Fibroblast of skin of right quadriceps (primary cell): ENCODE results near the gene SOCS3.
A peak's percentile ranks its signal among the peaks of the same experiment; 100 is the strongest.

ENCODE experiments used
- DNase-seq: peaks from one replicate; pipeline ENCODE4 v3.0.0-alpha.2; 2013

SOCS3 gene, protein sequence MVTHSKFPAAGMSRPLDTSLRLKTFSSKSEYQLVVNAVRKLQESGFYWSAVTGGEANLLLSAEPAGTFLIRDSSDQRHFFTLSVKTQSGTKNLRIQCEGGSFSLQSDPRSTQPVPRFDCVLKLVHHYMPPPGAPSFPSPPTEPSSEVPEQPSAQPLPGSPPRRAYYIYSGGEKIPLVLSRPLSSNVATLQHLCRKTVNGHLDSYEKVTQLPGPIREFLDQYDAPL

DNA sequence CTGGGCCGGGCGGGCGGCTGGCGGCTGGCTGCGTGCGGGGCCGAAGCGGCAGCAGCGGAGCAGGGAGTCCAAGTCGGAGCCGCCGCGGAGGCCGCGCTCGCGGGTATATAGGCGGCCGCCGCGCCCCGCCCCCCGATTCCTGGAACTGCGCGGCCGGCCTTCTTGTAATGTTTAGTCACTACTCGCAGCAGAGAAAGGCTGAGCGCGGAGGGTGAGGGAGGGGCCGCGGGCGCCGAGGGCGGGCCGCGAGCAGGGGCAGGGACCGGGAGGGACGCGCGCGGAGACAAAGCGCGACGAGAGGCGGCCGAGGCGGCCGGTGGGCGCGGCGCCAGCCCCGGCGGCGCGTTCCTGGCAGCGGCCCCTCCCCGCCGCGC is at the start of gene SOCS3:
Gene SOCS3 (minus strand): TSS at position 81 of the 374 bp plus-strand sequence. CDS start 982 bp downstream, outside the sequence.
- peak; percentile 99 for DNase-seq

DNA sequence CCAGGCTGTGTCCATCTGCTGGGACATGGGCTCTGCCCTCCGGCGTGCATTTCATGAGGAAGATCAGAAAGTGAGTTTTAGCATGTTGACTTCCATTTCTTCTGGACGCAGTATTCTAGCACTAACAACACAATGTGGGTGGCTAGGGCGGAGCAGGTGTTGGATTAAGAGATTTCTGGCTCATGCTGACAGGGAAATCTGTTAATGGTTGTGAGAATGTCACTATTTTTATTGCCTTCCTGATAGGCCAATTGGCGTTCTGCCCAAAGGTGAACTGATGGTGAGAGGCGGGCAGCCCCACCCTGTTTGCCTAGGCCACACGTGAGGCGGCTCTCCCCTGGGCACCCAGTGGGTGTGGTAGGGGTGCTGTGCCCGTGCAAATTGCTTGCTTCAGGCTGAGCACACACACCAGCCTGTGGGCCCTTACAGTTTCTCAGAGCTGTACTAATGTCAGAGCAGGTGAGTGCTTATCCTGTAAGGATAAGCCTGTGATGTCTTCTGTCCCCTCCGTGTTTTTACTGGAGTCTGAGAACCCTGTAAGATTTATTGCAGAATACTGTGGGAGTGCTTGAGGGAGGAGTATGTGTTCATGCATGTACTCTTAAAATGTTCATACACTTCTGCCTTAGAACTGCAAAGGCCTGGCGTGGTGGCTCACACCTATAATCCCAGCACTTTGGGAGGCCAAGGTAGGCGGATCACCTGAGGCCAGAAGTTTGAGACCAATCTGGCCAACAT is 49.5 kb upstream of the SOCS3 start:
- no peak for DNase-seq

DNA sequence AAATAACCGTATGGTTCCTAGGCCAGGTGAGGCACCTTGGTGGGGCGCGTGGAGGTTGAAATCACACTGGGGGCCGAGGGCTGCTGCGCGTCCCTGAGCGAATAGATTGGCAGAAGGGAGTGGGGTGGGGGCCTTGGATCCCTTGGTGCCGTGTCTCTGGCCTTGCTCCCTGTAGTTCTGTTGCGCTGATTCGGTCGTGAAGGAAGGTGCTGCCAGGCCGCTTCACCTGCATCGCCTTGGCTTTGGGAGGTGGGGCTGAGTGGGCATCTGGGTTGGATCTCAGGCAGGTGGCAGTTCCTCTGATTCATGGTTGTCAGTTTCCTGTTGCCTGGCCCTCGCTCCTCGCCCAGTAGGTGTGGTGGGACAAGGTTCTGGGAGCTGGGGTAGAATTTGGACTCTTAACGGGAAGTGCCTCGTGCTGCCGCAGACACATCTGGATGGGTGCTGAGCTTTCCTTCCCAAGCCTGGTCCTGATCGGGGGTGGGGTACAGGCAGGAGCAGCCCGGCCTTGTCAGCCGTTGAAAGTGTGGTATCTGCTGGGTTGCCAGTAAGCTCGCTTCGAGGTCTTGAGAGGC is 48.7 kb upstream of the SOCS3 start:
- DNase-seq: no peak

DNA sequence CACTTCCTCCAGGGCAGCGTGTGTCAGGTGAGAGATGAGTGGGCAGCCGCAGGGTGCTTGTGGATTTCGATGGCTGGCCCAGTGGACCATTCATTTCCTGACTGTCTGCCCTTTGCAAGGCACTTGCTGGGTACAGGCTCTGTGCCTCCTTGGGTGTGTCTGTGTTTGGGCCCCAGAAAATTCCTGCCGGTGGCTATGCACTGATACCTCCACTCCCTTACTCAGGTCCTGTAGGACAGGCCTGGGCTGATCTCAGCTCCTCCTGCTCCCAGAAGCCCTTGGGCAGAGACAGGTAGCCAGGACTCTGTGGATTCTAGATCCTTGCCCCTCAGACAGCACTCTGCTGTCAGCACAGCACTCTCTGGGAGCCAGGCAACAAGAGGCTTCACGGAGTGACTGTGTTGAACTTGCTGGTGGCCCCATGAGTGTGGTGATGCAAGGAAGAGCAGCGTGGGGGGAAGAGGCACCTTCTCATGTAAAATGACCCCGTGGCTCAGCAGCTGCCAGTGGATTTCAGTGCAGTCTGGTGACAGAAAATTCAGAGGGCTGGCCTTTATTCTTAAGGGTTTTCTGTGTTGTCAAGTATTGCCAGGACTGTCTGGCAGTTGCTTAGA is 47.6 kb upstream of the SOCS3 start:
- DNase-seq: no peak

DNA sequence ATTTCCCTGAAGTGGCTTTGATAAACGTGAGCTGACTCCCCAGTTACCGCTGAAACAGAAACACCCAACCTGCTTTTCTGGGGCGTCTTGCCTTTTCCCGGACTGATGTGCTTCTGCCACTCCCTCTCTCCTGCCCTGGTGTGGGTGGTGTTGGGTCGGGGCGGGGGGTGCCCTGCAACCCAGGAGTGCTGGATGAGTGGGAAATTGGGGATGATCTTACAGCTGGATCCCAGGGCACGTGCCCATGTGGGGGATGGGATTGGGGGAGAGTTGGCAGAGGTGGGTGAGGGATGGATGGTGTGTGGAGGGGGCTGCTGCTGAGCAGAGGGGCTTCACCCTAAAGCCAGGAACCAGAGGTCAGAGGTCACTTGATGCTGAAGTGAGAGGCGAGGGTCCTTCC is 47.0 kb upstream of the SOCS3 start:
- DNase-seq: no peak

DNA sequence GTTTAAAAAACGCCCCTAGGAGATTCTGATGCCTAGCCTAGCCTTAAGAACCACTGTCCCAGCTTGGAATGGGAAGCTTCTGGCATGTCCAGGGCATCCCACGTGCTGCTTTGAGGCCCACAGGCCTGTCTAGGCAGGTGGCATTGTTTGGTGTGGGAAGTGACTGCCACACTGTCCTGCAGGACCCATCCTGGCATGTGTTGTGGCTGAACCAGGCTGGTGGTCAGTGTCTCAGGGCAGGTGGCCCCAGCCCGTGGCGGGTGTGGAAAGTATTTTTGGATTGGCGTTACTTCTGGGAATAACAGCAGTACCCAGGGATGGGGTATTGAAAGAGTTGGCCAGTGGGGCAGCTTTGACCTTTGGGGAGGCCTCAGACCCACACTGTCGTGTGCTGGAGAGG is 46.5 kb upstream of the SOCS3 start:
- DNase-seq: no peak

DNA sequence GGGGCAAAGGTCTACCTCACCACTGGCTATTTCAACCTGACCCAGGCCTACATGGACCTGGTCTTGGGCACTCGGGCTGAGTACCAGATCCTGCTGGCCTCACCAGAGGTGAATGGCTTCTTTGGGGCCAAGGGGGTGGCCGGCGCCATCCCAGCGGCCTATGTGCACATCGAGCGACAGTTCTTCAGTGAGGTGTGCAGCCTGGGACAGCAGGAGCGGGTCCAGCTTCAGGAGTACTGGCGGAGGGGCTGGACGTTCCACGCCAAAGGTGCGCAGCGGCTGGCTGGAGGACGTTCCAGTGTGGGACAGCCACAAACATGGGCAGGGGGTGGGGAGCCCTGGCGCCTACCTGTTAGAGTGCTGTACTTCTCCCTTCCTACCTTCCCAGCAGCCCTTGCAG is 43.9 kb upstream of the SOCS3 start:
- DNase-seq: no peak

DNA sequence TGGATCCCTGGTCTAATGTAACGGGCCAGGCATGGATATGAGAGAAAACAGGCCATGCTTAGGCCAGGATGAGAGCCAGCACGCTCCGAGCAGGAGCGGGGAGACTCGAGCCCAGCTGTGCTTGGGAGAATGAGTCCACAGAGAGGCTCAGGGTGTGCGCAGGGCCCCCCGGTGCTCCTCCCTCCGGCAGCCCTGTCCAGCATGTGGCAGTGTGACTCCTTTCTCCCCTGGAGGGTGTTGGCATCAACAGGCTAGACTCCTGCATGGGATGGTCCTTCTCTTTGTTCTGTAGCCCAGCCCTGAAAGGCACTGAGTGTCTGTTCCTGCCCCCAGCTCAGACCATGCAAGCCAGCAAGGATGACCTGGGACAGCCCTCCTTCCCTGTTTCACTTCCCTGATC is 42.0 kb upstream of the SOCS3 start:
- DNase-seq: no peak

DNA sequence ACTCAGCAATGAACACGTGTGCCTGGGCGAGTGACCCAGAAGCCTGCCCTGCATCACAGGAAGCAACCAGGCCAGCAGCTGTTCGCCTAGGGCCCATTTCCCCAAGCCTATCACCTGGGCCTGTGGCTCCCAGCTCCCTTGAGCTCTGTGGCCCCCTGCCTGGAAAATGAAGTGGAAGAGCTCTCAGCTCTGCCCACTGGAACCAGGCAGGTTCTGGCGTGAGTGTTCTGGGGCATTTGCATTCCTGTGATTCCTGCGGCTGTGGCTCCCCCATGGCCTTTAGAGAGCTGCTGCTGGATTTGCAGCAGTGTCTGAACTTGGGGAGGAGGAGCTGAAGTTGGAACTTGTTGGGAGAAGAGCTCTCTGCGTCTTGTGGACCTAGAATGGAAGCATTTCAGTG is 41.4 kb upstream of the SOCS3 start:
- no peak for DNase-seq

DNA sequence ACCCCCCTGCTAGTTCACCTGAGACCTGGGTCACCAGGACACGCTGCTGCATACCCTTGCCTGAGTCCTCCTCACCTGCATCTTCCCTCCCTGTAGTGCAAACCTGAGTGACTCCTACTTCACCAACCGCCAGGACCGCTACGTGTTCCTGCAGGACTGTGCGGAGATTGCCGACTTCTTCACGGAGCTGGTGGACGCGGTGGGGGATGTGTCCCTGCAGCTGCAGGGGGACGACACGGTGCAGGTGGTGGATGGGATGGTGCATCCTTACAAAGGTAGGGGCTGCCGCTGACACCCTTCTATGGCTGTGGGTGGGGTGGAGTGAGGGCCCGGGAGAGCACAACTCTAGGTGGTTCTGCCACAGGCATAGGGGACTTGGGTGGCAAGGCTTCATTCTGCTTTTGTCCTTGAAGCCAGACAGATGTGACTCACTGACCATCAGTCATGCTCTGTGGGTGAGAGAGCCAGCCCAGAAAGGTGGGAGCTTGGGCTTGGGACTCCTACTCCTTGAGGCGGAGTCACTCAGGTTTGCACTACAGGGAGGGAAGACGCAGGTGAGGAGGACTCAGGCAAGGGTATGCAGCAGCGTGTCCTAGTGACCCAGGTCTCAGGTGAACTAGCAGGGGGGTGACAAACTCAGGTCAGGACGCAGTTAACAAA is 40.8 kb upstream of the SOCS3 start:
- DNase-seq: no peak

DNA sequence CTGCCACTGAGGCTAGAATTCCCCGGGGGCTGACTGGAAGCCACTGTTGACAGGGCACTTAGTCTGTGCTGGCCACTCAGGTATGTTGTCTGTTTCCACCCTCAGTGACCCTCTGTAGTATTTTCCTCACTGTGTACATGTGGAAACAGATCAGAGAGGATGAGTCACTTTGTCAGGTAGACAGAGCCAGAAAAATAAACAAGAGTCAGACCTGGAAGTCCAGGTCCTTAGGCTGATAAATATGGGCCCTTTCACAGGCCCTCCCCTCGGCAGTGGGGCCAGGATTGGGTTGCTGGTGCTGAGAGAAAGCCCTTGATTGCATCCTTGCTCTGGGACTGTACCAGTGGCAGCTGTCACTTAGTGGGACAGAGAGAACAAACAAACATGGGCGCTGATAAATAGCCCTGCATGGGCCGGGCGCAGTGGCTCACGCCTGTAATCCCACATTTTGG is 39.8 kb upstream of the SOCS3 start:
- no peak for DNase-seq

DNA sequence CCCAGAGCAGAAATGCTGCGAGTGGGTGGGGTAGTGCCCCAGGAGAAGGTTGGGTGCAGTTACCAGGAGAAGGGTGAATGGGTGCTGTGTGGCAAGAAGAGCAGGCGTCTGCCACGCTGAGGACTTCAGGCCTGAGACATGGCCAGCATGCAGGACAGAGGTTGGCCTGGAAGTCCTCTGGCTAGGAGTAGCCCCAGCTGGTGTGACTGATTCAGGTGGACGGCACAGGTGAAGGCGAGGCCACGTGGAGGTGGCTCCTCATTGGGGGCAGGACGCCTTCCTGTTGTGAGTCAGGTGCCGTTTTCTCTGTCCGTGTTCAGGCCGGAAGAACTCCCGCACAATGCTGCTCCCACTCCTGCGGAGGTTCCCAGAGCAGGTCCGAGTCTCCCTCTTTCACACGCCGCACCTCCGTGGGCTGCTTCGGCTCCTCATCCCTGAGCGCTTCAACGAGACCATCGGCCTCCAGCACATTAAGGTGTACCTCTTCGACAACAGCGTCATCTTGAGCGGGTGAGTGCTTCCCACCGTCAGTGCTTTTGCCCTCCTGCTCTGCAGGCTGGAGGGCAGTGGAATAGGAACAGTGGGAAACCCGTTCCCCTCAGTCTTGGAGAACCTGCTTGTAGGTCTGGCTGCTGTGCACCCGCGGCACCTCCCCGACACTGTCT is 39.3 kb upstream of the SOCS3 start:
- DNase-seq: no peak

DNA sequence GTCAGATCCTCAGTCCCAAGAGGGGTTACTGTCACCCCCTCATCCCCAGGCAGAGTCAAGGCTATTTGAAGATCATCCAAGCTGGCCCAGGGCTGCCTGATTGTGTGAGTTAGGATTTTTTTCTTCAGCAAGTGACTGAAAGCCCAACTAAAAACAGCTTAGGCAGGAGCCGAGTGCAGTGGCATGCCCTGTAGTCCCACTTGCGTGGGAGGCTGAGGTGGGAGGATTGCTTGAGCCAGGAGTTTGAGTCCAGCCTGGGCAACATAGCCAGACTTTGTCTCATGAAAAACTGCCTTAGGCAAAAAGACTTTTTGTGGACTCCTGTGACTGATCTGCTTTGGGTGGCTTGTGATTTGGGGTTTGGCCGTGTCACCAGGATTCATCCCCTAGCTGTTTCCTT is 38.5 kb upstream of the SOCS3 start:
- DNase-seq: no peak

DNA sequence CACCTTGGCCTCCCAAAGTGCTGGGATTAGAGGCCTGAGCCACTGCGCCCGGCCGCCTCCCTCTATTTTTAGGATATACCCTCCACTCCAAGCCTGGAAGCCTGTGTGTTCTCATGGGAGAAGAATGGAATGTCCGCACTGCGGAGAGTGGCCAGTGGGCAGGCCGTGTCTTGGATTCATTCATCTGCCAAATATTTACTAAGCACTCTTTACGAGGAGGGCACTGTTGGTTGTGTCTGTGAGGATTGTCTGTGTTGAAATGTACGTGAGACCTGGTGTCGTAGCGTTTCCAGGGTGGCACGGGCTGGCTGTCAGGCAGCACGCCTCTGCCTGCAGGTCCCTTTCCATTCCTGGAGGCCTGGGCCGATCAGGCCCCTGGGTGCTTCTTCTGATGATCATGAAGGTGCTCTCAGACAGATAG is 37.8 kb upstream of the SOCS3 start:
- no peak for DNase-seq

DNA sequence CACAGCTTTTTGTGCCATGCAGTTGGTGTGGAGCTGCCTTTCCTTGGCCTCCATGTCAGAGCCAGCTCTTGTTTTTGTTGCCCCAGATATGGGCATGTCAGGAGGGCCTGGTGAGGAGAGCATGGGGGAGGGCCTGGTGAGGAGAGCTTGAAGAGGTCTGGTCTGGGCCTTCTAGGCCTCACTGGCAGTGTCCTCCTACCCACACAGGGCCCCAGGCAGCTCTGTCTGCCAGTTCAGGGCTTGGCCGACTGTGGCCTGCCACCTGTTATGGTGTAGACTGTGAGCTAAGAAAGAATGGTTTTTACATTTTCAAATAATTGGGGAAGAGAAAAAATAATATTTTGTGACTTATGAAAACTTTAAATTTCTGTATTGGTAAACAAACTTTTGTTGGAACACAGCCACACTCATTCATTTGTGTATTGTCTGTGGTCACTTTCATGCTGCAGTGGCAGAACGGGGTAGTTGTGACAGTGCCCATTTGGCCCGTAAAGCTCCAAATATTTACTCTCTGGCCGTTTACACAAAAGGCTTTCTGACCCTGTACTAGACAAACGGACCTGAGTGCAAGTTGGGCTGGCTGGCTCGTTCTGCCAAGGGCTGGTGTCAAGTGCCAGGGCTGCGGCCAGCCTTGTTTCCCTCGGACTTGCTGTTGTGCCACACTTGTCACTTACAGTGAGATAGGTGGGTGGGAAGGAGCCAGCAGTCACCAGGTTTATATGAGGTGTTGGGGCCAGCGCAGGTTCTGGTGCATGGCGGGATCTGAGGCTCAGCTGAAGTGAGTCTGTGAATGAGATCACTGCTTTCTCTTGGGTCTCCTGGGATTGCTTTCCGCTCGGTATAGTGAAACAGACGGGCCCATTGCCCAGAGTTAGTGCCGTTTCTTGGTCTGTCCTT is 36.8 kb upstream of the SOCS3 start:
- DNase-seq: peak; percentile 51

DNA sequence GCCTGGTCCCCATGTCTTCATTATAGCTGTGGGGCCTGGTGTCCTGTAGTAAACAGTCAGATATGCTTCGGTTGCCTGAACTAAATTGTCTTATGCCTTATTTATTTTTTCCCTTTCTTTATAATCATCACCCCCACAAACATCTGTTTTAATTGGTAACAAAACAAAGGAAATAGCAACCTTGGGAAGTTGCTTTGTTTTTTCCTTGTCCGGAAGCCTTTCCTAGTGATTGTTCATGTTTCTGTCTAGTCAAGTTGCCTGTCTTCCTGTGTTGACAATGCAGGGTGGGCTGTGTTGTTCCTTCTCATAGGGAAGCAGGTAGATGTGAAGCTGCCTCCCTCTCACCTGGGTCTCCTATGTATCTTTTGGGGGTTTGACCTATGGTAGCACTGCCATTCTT is 35.3 kb upstream of the SOCS3 start:
- DNase-seq: no peak

DNA sequence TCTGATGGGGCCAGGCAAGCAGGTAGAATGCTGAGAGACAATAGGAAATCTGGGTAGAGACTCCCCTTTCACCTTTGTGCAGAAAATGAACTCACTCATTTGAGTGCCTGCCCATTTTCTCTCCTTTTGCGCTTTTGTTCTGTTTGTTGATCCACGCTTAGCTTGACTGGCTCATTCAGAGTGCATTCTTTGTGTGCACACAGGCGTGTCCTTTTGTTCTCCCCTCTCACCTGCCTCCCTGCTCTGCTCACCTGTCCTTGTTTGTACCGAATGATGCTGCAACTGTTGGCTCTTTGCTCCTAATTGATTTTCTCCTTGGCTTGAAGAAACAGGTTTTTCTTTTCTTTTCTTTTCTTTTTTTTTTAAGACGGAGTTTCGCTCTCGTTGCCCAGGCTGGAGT is 34.3 kb upstream of the SOCS3 start:
- no peak for DNase-seq

DNA sequence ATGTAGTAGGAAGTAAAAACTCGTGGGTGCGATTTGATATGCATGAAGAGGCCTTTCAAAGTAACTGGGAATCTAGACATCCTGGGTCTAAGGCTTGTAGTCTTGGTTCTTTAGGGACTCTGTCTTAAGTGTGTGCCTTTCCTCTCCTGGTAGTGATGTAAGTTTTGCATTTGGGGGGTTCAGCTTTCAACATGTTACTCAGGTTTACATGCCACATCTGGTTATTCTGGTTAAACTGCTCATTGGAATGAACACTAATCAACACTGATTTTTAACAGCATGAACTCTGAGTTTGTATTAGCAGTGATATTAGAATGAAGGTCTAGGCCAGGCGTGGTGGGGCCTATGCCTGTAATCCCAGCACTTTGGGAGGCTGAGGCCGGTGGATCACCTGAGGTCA is 33.7 kb upstream of the SOCS3 start:
- no peak for DNase-seq

DNA sequence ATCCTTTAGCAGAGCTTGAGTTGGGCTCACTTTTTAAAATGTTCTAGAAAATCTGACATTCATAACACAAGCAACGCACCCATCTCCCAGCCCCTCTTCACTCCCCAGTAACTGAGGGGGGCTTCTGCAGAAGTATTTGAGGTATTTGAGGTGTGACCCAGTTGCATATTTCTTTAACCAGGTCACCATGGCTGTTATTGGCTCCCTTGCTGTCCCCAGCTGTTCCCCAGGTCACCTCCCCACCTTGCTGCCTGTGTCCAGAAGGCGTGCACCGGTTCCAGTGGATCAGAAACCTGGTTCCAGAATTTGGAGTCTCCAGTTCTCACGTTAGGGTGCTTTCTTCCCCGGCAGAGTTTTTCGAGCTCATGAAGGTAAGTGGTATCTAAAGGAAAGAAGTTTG is 32.4 kb upstream of the SOCS3 start:
- DNase-seq: no peak

DNA sequence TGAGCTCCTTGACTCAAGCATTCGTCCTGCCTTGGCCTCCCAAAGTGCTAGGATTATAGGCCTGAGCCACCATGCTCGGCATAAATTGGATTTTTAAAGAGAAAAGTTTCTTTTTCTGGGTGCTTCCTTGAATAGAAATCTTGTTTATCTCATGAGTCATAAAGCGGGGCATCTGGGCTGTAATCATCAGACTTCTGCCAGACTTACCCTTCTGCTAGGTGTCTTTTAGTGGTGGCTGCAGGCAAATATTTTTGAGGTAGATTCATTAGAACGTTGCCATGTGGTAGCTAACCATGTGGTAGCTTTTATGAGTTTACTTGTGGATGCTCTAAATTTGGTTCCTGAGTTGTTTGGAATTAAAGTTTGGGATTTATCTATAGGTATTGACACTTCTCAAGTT is 32.0 kb upstream of the SOCS3 start:
- DNase-seq: peak; percentile 68

DNA sequence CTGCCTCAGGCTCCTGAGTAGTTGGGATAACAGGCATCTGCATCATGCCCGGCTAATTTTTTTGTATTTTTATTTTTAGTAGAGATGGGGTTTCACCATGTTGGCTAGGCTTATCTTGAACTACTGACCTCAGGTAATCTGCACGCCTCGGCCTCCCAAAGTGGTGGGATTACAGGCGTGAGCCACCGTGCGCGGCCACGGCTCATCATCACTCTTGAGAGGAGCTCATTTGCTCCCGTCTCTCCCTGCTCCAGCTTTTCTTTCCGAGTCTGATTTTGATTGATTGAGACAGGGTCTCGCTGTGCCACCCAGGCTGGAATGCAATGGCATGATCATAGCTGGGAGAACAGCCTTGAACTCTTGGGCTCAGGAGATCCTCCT is 31.2 kb upstream of the SOCS3 start:
- no peak for DNase-seq
